ENCODE results near the gene SOCS1.
"Not testable (repeated sequence)": the region's sequence is repeated elsewhere in the genome, so short reads cannot be mapped to it uniquely, and the experiment has no call there.

The SOCS1 gene

GRCh38 chr16:11255737-11256660, at the start of gene SOCS1:
Gene SOCS1, minus strand, starts transcription at chr16:11256204. Its CDS starts 726 bp downstream, at chr16:11255478.
- DNase-seq (ENCODE audit: low read depth), result peak; percentile 66

- no peak for DNase-seq (ENCODE audit: low read depth)
These were observed 47.6 kb upstream of the SOCS1 start for GRCh38 chr16:11303405-11304138.

- DNase-seq (ENCODE audit: low read depth), result no peak
These were observed 47.0 kb upstream of the SOCS1 start for GRCh38 chr16:11302977-11303376.

- no peak for DNase-seq (ENCODE audit: low read depth)
These were observed 45.9 kb upstream of the SOCS1 start for GRCh38 chr16:11301645-11302501.

GRCh38 chr16:11300560-11300892, 44.5 kb upstream of the SOCS1 start:
- no peak for DNase-seq (ENCODE audit: low read depth)

GRCh38 chr16:11299865-11300559, 44.0 kb upstream of the SOCS1 start:
- DNase-seq (ENCODE audit: low read depth), result no peak

GRCh38 chr16:11298950-11299547, 43.0 kb upstream of the SOCS1 start:
- DNase-seq (ENCODE audit: low read depth), result not testable (repeated sequence)

- DNase-seq (ENCODE audit: low read depth), result no peak
These were observed 42.3 kb upstream of the SOCS1 start for GRCh38 chr16:11298143-11298900.

- DNase-seq (ENCODE audit: low read depth), result no peak
These were observed 41.6 kb upstream of the SOCS1 start for GRCh38 chr16:11297492-11298142.

GRCh38 chr16:11296706-11297491, 40.9 kb upstream of the SOCS1 start:
- DNase-seq (ENCODE audit: low read depth), result no peak

- no peak for DNase-seq (ENCODE audit: low read depth)
These were observed 40.3 kb upstream of the SOCS1 start for GRCh38 chr16:11296351-11296705.

GRCh38 chr16:11295672-11296071, 39.7 kb upstream of the SOCS1 start:
- no peak for DNase-seq (ENCODE audit: low read depth)

- no peak for DNase-seq (ENCODE audit: low read depth)
These were observed 36.2 kb upstream of the SOCS1 start for GRCh38 chr16:11292076-11292748.

GRCh38 chr16:11291091-11291703, 35.2 kb upstream of the SOCS1 start:
- DNase-seq (ENCODE audit: low read depth), result no peak

- no peak for DNase-seq (ENCODE audit: low read depth)
These were observed 34.3 kb upstream of the SOCS1 start for GRCh38 chr16:11290102-11290893.

- DNase-seq (ENCODE audit: low read depth), result not testable (repeated sequence)
These were observed 33.7 kb upstream of the SOCS1 start for GRCh38 chr16:11289696-11290095.

GRCh38 chr16:11289202-11289601, 33.2 kb upstream of the SOCS1 start:
- no peak for DNase-seq (ENCODE audit: low read depth)
